ENCODE measurements around the gene HLA-DPB1. TPM values are rescaled to one million over a fixed set of nuclear protein-coding genes. Genes with fewer than 3 reads are reported as not detected.
"Not testable (repeated sequence)": the region's sequence is repeated elsewhere in the genome, so short reads cannot be mapped to it uniquely, and the experiment has no call there.

HLA-DPB1 gene
- total RNA-seq, 2 experiments from 2014 or later = 5.2 to 5.4 TPM

DNA sequence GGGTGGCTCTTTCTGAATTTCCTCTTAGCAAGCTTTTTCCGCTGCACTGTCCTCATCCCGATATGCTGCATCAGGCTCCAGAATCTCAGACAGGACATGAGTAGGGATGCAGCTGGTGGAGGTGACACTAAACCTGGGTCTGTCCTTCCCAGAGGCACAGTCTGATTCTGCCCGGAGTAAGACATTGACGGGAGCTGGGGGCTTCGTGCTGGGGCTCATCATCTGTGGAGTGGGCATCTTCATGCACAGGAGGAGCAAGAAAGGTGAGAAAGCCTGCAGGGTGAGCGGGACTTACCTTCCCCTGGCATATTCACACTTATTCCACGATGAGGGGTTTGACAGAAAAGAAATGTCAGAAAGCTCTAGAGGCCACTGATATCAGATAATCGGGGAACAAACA is 9.8 kb downstream of the HLA-DPB1 start:
- intact Hi-C loops (cut with DNase I, micrococcal nuclease) = no loop called here
- POLR2A ChIA-PET = no interaction called here
- no peak for ATAC-seq

DNA sequence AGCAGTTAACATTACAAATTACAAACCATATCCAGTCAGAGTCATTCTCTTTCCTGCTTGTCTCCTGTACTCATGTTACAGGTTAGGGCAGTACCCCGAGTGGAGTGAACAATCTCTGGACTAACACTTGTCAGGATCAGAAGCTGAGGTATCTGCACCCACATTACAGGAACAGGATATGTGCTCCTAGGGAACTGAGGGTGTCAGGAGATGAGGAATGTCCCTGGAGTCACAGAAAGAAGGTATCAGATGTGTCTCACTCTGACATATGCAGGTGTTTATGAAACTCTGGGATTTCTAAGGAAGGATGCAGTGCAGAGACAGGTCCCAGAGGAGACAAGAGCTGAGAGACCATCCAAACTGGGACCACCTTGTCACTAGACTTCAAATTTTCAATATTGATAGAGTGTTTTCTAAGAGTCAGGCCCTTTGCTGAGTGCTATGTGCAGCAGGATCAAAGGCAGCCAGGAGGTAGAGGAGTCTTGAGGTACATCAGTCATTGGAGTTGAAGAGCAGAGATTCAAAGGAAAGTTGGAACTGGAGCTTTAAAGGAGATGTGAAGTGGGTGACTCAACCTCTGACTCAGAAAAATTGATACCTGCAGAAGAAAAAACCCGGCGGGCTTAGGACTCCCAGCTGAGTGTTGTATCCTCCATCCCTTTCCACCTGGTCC is 12.6 kb downstream of the HLA-DPB1 start:
- Mint-ChIP-seq H3K27me3 (no peaks in the 10 kb centered on the region), H3K4me1 (no peaks in the 10 kb centered on the region), H3K36me3 (ENCODE audit: low read depth) (no peaks in the 10 kb centered on the region), H3K4me3 (no peak overlapping the region), H3K9me3 (ENCODE audit: low read depth) (no peaks in the 10 kb centered on the region), H3K27ac (no peak overlapping the region)
- ChIA-PET CTCF (interaction anchor here (0.7 to 1.8 kb wide), 7 partner anchors 9 to 84 kb away, joined by 3 to 4 read pairs (median 3); no protein-coding TSS in a partner anchor), POLR2A (interaction anchor here (0.6 kb wide), 1 partner anchor 188 kb away, joined by 4 read pairs; no protein-coding TSS in a partner anchor)
- intact Hi-C loops (cut with DNase I, micrococcal nuclease) = no loop called here
- ATAC-seq (no peak), DNase-seq (no peak)

More for the DNA sequence above, 9.8 kb downstream of the HLA-DPB1 start:
- DNase-seq = no peak
- CTCF ChIA-PET = interaction anchor here (0.6 kb wide), 2 partner anchors 61 to 66 kb away, joined by 3 read pairs; no protein-coding TSS in a partner anchor
- Mint-ChIP-seq H3K4me3 (no peak overlapping the region), H3K27ac (no peak overlapping the region), H3K9me3 (ENCODE audit: low read depth) (no peaks in the 10 kb centered on the region), H3K4me1 (peaks cover 2% of the 10 kb centered on the region), H3K36me3 (ENCODE audit: low read depth) (no peaks in the 10 kb centered on the region), H3K27me3 (no peaks in the 10 kb centered on the region)

DNA sequence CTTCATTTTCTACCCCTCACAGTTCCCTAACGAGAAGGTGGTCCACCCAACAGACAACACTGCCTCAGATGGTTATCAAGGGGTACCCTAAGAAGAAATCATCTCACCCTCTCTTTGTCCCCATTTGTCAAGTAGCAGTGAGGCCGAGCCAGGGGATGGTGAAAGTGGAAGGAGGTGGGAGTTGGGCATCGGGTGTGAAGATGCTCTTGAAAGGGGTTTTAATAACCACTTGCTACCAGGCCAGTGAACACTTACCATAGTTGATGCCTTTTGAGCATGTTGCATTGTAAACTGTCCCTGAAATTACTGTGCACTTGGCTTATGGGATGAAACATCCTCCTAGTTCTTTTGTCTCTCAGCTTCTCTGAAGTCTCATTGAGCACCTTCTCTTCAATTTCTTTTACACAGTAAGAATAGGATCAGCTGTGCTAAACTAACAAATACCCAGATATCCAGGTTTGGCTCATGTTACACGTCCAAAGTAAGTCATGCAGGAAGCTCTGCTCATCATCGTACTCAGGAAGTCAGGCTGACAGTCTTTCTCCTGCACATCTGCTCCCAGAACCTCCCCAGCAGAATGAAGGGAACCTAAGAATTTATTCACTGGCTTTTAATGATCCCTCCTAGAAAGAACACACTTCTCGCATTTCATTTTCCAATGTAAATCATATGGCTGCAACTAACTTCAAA is 13.3 kb downstream of the HLA-DPB1 start:
- DNase-seq = no peak
- H3K9me3 Mint-ChIP-seq (ENCODE audit: low read depth) = no peaks in the 10 kb centered on the region
- H3K27ac Mint-ChIP-seq = no peak overlapping the region
- no peak overlapping the region for H3K4me3 Mint-ChIP-seq
- intact Hi-C loops (cut with DNase I, micrococcal nuclease) = no loop called here
- POLR2A ChIA-PET = no interaction called here
- no peaks in the 10 kb centered on the region for H3K27me3 Mint-ChIP-seq
- H3K36me3 Mint-ChIP-seq (ENCODE audit: low read depth) = no peaks in the 10 kb centered on the region
- CTCF ChIA-PET = interaction anchor here (0.7 to 1.8 kb wide), 8 partner anchors 9 to 85 kb away, joined by 3 to 4 read pairs (median 3); no protein-coding TSS in a partner anchor
- no peak for ATAC-seq
- no peaks in the 10 kb centered on the region for H3K4me1 Mint-ChIP-seq

DNA sequence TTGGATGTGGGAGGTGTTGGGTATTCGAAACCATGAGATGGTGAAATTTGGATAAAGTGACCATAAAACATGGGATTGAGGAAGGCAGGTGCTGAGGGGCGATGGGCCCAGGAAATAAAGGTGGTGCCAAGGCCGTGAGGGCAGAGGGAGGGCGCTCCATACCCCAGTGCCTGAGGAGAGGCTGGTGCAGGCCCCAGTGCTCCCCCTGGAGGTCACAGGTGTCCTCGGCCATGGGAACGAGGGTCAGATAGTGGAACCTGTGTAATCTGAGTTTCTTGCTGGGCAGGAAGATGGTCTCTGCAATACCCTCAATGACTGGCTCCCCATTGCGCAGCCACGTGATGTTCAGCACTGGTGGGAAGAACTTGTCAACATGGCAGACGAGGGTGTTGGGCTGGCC is 16.2 kb downstream of the HLA-DPB1 start:
- Mint-ChIP-seq H3K4me3 (no peak overlapping the region), H3K9me3 (ENCODE audit: low read depth) (no peaks in the 10 kb centered on the region), H3K36me3 (ENCODE audit: low read depth) (no peaks in the 10 kb centered on the region), H3K27ac (no peak overlapping the region), H3K27me3 (peaks cover 9% of the 10 kb centered on the region), H3K4me1 (no peaks in the 10 kb centered on the region)
- intact Hi-C loops (cut with DNase I, micrococcal nuclease) = loop anchor here (1.0 to 2.0 kb wide), 2 partner anchors 77 to 78 kb away; no protein-coding TSS in a partner anchor
- ATAC-seq = peak; percentile 83
- ChIA-PET CTCF (interaction anchor here (0.8 to 1.3 kb wide), 3 partner anchors 38 to 91 kb away, joined by 3 to 5 read pairs (median 3); no protein-coding TSS in a partner anchor), POLR2A (no interaction called here)
- DNase-seq = peak; percentile 80

DNA sequence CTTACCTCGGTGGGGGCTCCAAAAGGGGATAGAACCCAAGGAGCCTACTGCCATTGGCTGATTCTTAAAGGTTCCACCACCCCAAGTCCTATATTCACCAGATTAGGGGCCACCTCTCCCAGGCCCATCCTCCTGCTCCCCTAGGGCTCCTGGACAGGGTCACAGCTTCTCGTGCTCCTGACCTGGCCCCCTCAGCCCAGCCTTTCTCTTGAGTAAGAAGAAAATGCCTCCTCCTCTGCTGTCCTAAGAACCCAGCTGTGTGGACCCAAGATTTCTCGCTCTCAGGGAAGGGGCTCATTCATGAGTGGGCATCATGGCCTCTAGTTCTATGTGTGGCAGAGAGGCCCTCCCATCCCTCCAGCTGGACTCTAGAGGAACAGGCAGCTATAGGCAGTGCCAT is 16.6 kb downstream of the HLA-DPB1 start:
- Mint-ChIP-seq H3K4me1 (no peaks in the 10 kb centered on the region), H3K4me3 (no peak overlapping the region), H3K27me3 (peaks cover 10% of the 10 kb centered on the region), H3K27ac (no peak overlapping the region), H3K36me3 (ENCODE audit: low read depth) (no peaks in the 10 kb centered on the region), H3K9me3 (ENCODE audit: low read depth) (peaks cover 1% of the 10 kb centered on the region)
- intact Hi-C loops (cut with DNase I, micrococcal nuclease) = loop anchor here (1.0 to 2.0 kb wide), 2 partner anchors 78 kb away; no protein-coding TSS in a partner anchor
- ATAC-seq (no peak), DNase-seq (no peak)
- ChIA-PET CTCF (interaction anchor here (0.7 to 1.3 kb wide), 6 partner anchors 39 to 92 kb away, joined by 3 to 5 read pairs (median 3); no protein-coding TSS in a partner anchor), POLR2A (no interaction called here)

DNA sequence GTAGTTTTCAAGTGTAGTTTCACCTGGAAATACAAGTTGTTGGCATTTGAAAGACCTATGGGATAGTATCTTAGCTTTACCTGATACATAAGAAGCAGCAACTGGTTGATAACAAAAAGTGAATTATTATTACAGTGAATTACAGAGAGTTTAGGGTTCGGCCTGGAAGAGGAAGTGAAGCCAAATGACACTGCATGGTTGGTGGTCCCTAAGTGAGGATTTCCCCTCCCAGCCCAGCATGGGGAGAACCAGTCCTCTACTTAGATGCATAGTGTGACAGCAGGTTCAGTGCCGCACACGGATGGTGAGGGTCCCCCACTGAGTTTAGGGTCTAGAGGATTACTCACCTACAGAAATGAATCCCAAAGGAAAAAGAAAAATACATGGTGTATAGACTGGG is 18.1 kb downstream of the HLA-DPB1 start:
- intact Hi-C loops (cut with DNase I, micrococcal nuclease) = loop anchor here in 1 of 2 experiments (2.0 kb wide), 1 partner anchor 79 kb away; no protein-coding TSS in a partner anchor
- no peak for DNase-seq
- no peaks in the 10 kb centered on the region for H3K4me1 Mint-ChIP-seq
- peaks cover 8% of the 10 kb centered on the region for H3K9me3 Mint-ChIP-seq (ENCODE audit: low read depth)
- H3K36me3 Mint-ChIP-seq (ENCODE audit: low read depth) = no peaks in the 10 kb centered on the region
- ChIA-PET POLR2A (interaction anchor here (0.5 kb wide), 1 partner anchor 1529 kb away, joined by 3 read pairs; no protein-coding TSS in a partner anchor), CTCF (no interaction called here)
- peaks cover 15% of the 10 kb centered on the region for H3K27me3 Mint-ChIP-seq
- no peak for ATAC-seq
- no peak overlapping the region for H3K27ac Mint-ChIP-seq
- H3K4me3 Mint-ChIP-seq = no peak overlapping the region

DNA sequence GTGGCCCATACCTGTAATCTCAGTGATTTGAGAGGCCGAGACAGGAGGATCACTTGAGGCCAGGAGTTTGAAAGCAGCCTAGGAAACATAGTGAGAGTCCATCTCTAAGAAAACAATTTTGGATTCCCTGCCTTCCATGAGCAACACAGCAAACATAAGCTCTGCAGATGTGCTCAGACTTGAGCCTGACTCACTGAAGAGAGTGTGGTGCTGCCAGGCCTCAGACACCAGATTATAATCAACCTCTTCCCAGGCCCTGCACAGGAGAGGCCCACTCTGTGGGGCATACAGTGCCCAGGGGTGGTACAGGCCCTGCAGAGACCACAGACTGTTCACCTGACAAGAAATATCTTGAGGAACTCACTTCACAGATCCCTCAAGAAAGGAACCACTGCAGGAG is 19.9 kb downstream of the HLA-DPB1 start:
- no peaks in the 10 kb centered on the region for H3K36me3 Mint-ChIP-seq (ENCODE audit: low read depth)

DNA sequence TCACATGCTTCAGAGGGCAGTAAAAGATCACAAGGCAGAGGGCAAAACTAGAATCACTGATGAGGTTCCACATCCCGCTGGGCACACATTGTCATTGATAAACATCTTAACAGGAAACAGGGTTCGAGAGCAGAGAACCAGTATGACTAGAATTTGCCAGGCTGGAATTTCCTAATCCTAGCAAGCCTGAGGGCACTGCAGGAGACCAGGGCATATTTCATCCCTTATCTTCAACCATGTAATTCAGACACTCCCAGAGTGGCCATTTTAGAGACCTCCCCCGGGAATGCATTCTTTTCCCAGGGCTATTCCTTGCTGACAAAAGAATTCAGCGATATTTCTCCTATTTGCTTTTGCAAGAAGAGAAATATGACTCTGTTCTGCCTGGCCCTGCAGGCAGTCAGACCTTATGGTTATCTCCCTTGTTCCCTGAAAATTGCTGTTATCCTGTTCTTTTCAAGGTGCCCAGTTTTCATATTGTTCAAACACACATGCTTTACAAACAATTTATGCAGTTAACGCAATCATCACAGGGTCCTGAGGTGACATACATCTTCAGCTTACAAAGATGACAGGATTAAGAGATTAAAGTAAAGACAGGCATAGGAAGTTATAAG is 25.4 kb downstream of the HLA-DPB1 start:
- POLR2A ChIA-PET = not testable (repeated sequence)
- CTCF ChIA-PET = interaction anchor here (0.6 kb wide), 1 partner anchor 167 kb away, joined by 3 read pairs; no protein-coding TSS in a partner anchor

More for the DNA sequence above, 19.9 kb downstream of the HLA-DPB1 start:
- CTCF ChIA-PET = interaction anchor here (0.7 kb wide), 1 partner anchor 312 kb away, joined by 4 read pairs; no protein-coding TSS in a partner anchor
- no peak for ATAC-seq
- intact Hi-C loops (cut with DNase I, micrococcal nuclease) = no loop called here
- POLR2A ChIA-PET = no interaction called here
- Mint-ChIP-seq H3K4me3 (no peak overlapping the region), H3K4me1 (no peaks in the 10 kb centered on the region), H3K9me3 (ENCODE audit: low read depth) (peaks cover 18% of the 10 kb centered on the region), H3K27me3 (peaks cover 15% of the 10 kb centered on the region), H3K27ac (no peak overlapping the region)
- no peak for DNase-seq

DNA sequence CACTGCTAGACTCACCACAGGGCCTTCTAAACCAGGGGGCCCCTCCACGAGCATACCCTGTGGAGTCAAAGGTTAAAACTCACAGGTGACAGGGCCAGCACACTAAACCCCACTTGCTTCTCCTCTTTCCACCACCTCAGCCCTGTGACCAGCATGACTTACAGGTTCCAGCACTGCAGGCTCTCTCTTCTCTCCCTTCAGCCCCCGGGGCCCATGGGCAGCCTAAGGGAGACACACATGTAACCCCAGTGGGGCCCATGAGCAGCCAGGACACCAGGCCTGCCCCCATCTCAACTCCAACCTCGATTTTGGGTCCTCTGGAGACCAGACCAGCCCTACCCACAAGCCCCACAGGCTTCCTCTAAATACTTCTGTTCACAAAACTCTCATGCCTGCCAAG is 28.0 kb downstream of the HLA-DPB1 start:
- peaks cover 14% of the 10 kb centered on the region for H3K9me3 Mint-ChIP-seq (ENCODE audit: low read depth)
- H3K27me3 Mint-ChIP-seq = peaks cover 23% of the 10 kb centered on the region
- H3K27ac Mint-ChIP-seq = no peak overlapping the region
- intact Hi-C loops (cut with DNase I, micrococcal nuclease) = no loop called here
- H3K4me1 Mint-ChIP-seq = peaks cover 2% of the 10 kb centered on the region
- ATAC-seq (no peak), DNase-seq (no peak)
- POLR2A ChIA-PET = no interaction called here
- no peak overlapping the region for H3K4me3 Mint-ChIP-seq
- H3K36me3 Mint-ChIP-seq (ENCODE audit: low read depth) = no peaks in the 10 kb centered on the region
- CTCF ChIA-PET = interaction anchor here (0.5 kb wide), 1 partner anchor 96 kb away, joined by 3 read pairs; no protein-coding TSS in a partner anchor

More for the DNA sequence above, 25.4 kb downstream of the HLA-DPB1 start:
- H3K4me3 Mint-ChIP-seq; H3K36me3 Mint-ChIP-seq (ENCODE audit: low read depth); H3K4me1 Mint-ChIP-seq; intact Hi-C loops (cut with DNase I, micrococcal nuclease); DNase-seq; H3K27ac Mint-ChIP-seq; ATAC-seq: not testable (repeated sequence)
- peaks cover 22% of the 10 kb centered on the region for H3K9me3 Mint-ChIP-seq (ENCODE audit: low read depth)
- peaks cover 19% of the 10 kb centered on the region for H3K27me3 Mint-ChIP-seq

DNA sequence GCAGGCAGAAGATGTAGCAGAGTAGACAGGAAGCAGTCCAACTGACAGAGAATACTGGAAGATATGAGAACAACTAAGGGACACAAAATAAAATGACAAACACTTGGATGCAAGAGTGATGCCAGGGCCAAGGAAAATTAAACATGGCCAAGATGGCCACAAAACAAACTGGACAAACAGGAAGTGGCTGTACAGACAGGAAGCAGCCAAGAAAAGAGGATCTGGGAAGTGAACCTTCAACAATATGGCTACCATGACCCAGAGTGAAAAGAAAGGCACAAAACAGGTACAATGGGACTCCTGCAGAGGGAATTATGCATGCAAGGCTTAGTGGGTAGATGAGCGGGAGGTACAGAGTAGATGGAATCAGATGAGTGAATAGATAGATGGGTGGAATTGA is 29.1 kb downstream of the HLA-DPB1 start:
- H3K4me3 Mint-ChIP-seq = no peak overlapping the region
- H3K27me3 Mint-ChIP-seq = peaks cover 29% of the 10 kb centered on the region
- ChIA-PET CTCF (no interaction called here), POLR2A (interaction anchor here (0.6 kb wide), 1 partner anchor 20 kb away, joined by 3 read pairs; no protein-coding TSS in a partner anchor)
- H3K36me3 Mint-ChIP-seq (ENCODE audit: low read depth) = no peaks in the 10 kb centered on the region
- peaks cover 2% of the 10 kb centered on the region for H3K4me1 Mint-ChIP-seq
- peaks cover 11% of the 10 kb centered on the region for H3K9me3 Mint-ChIP-seq (ENCODE audit: low read depth)
- intact Hi-C loops (cut with DNase I, micrococcal nuclease) = loop anchor here in 1 of 2 experiments (5.0 kb wide), 1 partner anchor 53 kb away; no protein-coding TSS in a partner anchor
- DNase-seq (no peak), ATAC-seq (no peak)
- no peak overlapping the region for H3K27ac Mint-ChIP-seq

DNA sequence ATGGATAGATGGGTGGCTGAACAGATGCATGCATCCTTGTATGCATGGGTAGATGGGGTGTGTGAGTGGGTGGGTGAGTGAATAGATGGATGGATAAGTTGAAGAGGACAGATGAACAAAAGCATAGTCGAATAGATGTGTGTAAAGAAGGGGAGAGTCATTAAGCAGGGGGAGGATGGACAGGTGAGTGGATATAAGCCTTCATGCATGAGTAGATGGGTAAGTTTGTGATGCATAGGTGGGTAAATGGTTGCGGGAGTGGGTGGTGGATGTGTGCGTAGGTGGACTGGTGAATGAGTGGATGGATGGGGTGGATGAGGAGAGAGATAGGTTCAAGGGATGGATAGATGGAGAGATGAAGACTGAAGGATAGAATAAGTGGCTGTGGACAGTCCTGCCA is 29.6 kb downstream of the HLA-DPB1 start:
- CTCF ChIA-PET = no interaction called here
- no peak overlapping the region for H3K4me3 Mint-ChIP-seq
- H3K9me3 Mint-ChIP-seq (ENCODE audit: low read depth) = peaks cover 6% of the 10 kb centered on the region
- DNase-seq = no peak
- H3K4me1 Mint-ChIP-seq = peaks cover 2% of the 10 kb centered on the region
- H3K36me3 Mint-ChIP-seq (ENCODE audit: low read depth) = no peaks in the 10 kb centered on the region
- no peak for ATAC-seq
- POLR2A ChIA-PET = no interaction called here
- intact Hi-C loops (cut with DNase I, micrococcal nuclease) = loop anchor here in 1 of 2 experiments (5.0 kb wide), 1 partner anchor 53 kb away; no protein-coding TSS in a partner anchor
- H3K27ac Mint-ChIP-seq = no peak overlapping the region
- peaks cover 32% of the 10 kb centered on the region for H3K27me3 Mint-ChIP-seq

Measured in activated CD4-positive, alpha-beta T cell treated with anti-CD3 and anti-CD28 coated beads for 36 hours (primary cell).